EL (cell line): Measurements from ENCODE around the gene TPO.
"Not testable (repeated sequence)": the region's sequence is repeated elsewhere in the genome, so short reads cannot be mapped to it uniquely, and the experiment has no call there.

Experiments used
- DNase-seq: peaks from one replicate; pipeline ENCODE4 v3.0.0-alpha.2; 2016

Gene TPO

GRCh38 chr2:1486670-1487069 lies 73.4 kb downstream of the TPO start:
- no peak for DNase-seq

DNA sequence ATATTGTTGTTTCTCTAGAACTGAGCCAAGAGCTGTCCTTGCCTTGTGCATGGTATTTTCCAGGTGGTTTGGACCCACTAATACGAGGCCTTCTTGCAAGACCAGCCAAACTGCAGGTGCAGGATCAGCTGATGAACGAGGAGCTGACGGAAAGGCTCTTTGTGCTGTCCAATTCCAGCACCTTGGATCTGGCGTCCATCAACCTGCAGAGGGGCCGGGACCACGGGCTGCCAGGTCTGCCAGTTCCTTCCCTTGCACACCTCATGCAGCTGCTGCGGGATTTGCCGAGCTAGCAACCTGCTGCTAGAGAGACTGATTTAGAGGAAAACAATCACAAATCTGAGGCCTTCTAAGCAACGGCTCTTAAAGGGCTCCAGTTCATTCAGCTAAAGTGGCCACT lies 74.5 kb downstream of the TPO start:
- DNase-seq = no peak

- DNase-seq = no peak
Observed at GRCh38 chr2:1488181-1488671, 75.0 kb downstream of the TPO start.

DNA sequence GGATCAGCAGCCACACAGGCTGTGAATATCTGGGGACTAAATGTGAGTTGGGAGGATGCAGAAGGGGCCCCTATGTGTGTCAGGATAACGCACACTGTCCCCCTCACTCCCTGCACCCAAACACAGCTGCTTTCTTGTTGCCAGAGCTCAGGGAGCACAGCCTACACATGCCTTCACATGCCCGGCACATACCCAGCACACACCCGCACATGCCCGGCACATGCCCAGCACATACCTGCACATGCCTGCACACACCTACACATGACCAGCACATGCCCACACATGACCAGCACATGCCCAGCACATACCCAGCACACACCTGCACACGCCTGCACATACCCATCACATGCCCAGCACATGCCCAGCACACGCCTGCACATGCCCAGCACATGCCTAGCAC lies 75.6 kb downstream of the TPO start:
- no peak for DNase-seq

DNA sequence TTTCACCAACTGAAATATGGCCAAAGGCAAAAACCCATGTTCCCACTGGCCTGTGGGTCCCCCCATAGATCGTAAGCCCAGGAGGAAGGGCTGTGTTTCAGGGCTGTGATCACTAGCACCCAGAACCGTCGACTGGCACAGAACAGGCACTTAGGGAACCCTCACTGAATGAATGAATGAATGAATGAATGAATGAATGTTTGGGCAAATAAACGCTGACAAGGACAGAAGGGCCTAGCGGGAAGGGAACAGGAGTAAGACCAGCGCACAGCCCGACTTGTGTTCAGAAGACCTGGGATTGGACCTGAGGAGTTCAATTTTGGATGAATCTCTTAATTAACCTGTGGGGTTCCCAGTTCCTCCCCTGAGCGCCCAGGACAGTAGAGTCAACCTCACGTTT lies 76.2 kb downstream of the TPO start:
- DNase-seq = no peak

DNA sequence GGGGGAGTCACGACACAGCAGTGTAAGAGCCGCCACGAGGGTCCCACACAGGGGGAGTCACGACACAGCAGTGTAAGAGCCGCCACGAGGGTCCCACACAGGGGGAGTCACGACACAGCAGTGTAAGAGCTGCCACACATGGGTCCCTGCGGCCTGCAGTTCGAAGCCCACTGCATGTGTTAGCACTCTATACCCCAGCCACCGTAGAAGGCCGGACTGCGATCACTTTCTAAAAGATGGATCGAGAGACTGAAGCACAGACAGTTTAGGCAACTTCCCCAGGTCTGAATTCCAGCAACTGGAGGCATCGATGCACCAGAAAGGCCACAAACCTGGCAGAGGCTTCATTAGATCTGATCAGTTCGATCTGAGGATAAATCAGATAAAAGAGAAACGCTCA lies 77.1 kb downstream of the TPO start:
- DNase-seq = not testable (repeated sequence)

DNA sequence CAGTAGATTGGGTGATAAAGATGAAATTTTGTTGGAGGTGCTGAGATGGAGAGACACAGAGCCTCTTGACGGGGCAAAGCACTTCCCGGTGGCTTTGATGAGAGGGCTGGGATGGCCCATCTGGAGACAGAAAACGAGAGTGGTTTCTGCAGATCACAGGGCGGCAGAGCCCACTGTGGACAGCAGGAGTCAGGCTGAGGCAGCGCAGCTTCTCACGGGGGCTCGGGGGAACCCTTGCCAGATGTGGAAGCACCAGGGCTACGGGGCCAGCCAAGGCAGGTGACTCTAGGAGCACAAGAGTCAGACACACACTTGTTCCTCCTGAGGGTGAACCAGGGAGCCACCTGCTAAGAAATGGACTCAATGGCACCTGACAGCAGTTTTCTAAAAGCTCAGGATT lies 78.5 kb downstream of the TPO start:
- no peak for DNase-seq

DNA sequence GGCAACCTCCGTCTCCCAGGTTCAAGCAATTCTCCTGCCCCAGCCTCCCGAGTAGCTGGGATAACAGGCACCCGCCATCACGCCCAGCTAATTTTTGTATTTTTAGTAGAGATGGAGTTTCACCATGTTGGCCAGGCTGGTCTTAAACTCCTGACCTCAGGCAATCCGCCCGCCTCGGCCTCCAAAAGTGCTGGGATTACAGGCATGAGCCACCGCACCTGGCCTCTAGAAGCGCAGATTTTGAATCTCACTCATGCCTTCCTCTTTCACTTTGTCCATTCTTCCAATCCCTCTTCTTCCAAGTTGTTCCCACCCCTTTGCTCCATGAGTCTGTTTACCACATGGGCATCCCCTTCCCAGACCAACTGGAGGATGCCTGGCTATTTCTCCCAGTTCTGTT lies 79.0 kb downstream of the TPO start:
- not testable (repeated sequence) for DNase-seq

- no peak for DNase-seq
Observed at GRCh38 chr2:1492711-1493430, 79.6 kb downstream of the TPO start.

GRCh38 chr2:1493431-1494126 lies 80.3 kb downstream of the TPO start:
- no peak for DNase-seq

- no peak for DNase-seq
Observed at GRCh38 chr2:1494257-1494656, 81.0 kb downstream of the TPO start.

DNA sequence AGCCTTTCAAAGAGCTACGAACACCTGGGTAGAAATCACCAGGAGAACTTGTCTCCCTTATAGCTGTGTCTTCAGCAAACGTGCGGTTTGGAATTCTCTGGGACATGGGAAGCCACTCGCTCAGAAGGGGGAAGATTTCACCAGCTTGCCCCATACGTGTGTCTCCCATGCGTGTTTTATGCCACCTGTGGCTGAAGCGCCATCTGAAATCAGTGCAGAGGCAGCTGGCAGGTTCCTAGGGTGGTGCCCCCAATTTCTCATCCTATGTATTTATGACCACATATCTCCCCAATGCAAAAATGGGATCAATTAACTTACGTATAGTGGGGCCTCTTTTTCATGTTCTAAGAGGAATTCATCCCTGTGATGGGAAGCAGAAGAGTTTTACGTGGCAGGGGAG lies 81.6 kb downstream of the TPO start:
- DNase-seq = no peak

DNA sequence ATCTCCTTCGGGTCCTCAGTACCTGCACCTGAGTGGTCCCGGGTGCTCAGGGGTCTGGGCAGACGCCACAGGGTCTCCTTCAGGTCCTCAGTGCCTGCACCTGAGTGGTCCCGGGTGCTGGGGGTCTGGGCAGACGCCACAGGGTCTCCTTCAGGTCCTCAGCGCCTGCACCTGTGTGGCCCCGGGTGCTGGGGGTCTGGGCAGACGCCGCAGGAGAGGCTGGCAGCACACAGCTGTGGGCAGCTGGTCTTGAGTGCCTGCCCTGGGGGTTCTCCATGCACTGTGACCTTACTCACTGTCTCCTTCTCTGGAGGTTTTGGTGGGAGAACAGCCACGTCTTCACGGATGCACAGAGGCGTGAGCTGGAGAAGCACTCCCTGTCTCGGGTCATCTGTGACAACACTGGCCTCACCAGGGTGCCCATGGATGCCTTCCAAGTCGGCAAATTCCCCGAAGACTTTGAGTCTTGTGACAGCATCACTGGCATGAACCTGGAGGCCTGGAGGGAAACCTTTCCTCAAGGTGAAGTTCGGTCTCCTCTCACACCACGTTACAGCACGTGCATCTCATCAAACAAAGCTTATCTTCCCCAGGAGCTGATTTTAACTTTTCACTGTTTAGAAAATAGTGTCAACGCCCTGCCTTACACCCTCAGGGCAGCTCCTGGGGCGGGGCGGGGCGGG lies 82.6 kb downstream of the TPO start:
- DNase-seq = no peak

- no peak for DNase-seq
Observed at GRCh38 chr2:1496359-1496821, 83.1 kb downstream of the TPO start.

DNA sequence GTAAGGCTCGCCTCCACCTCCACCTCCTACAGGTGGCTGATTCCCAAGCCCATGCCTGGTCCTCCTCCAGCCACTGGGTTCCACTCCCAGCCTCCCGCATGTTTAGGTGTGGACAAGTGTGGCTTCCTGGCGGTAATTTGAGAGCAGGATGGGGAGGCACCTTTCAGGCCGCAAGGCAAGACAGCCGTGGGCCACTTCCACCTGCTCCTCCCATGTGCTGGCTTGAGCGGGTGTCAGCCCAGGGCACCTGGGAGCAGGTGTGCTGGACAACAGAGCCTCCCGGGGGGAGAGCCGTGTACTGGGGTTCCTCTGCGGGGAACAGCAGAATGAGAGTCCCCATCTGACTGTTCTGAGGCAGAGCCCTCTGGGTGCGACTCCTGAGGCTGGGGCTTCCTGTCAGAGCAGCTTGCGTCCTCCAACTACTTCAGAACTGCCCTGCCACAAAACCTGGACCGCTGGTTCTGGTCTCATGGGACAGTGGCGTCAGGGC lies 83.9 kb downstream of the TPO start:
- no peak for DNase-seq

DNA sequence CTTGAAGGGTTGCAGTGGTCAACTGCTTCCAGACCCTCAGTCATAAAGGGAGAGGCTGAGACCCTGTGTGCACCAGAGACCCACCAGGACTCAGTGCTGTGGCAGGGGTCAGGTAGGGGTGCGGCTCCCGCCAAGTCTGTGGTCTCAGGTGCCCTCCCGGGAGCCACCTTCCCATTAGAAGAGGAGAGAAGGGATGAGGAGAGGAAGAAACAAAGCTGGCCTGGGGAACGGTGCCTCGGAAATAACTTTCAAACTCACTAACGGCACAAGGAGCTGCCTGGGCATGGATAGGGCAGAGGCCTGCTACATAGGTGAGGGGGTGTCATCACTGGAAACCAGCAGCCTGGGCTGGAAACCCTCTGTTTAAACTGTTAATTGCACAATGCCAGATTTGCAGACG lies 84.9 kb downstream of the TPO start:
- DNase-seq = no peak

GRCh38 chr2:1499033-1499795 lies 86.0 kb downstream of the TPO start:
- DNase-seq = no peak

DNA sequence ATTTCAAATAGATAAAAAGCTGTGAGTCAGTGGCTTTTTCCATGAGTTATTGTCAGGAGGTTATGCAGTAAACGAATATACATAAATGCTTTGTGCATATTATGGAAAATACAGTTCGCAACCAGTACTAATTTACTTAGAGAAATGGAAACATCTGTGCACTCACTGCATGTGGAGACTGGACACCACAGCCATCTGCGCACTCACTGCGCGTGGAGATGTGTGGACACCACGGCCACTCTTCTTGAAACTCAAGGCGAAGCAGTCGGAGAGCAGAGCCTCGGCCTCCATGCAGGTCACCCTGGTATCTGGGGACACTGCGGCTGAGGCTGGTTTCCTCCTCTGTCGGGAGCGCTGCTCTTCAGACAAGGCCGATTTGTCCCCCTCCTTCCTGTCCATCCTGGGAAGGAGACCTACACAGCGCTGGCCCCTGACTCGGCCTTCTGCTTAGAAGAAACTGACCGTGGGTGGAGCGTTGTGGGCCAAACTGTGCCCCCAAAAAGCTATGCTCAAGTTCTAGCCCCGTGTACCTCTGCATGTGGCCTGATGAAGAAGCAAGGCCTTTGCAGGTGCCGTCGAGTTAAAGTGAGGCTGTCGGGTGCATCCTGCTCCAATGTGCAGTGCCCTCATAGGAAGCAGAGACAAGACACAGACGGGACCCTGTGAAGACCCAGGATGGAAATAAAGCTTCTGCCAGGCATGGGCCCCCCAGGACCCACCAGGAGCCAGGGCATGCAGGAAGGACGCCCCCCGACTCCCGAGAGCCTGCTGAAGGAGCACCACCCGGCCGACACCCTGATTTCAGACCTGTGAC lies 88.0 kb downstream of the TPO start:
- no peak for DNase-seq

DNA sequence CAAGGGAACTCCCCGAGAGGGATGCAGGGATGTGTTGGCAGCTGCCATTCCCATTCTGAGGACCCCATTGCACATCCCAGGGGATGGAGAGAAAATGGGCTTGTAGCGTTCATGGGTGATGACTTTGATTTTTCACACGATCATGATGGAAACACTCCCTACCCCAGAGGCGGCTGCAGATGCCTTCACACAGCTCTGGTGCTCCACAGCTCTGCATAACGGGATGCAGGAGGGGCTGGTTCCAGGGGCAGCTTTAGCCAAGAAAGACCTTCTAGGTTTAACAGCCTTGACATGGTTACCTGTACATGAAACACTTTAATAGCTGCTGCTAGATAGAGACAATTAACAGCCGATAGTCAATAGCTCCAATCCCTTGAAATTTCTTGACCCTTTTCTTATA lies 88.7 kb downstream of the TPO start:
- no peak for DNase-seq

DNA sequence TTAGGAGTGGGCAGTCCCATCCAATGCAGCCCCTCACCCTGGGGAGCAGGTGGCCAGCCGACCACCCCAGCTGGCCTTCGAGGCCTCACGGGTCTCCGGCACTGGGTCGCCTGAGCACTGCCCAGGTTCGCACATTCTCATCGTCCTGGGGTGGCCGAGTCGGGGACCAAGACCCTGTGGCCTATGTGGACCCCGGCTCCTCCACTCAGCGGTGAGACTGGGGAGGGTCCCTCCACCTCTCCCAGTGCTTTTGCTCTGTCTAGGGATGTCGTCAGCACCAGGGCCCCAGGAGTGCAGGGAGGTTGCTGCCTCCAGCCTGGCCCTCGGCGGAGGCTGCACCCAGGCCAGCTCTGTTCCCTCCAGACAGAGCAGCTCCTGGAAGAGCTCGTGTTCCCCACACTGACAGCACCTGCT lies 89.6 kb downstream of the TPO start:
- no peak for DNase-seq

- no peak for DNase-seq
Observed at GRCh38 chr2:1503471-1504310, 90.4 kb downstream of the TPO start.
